HUES48 (cell line): Measurements from ENCODE around the gene RDX.
"Not testable (repeated sequence)": the region's sequence is repeated elsewhere in the genome, so short reads cannot be mapped to it uniquely, and the experiment has no call there.

Experiments used
- H3K27ac ChIP-seq: one replicate; pipeline ENCODE4 v1.7.0; 2013; ENCODE audit warnings: low read depth, low read length, inconsistent platforms
- H3K27me3 ChIP-seq: 2 replicates; pipeline ENCODE4 v1.6.1; 2013; ENCODE audit warnings: mild to moderate bottlenecking, low read length; ENCODE audit not compliant: control insufficient read depth, insufficient read depth
- H3K36me3 ChIP-seq: 2 replicates; pipeline ENCODE4 v1.6.1; 2013; ENCODE audit warnings: low read length; ENCODE audit not compliant: control insufficient read depth, insufficient read depth
- H3K4me1 ChIP-seq: 2 replicates; pipeline ENCODE4 v1.6.1; 2013; ENCODE audit warnings: mild to moderate bottlenecking, low read length; ENCODE audit not compliant: control insufficient read depth, insufficient read depth
- H3K4me3 ChIP-seq: 2 replicates; pipeline ENCODE4 v1.5.1; 2013; ENCODE audit warnings: mild to moderate bottlenecking, low read depth, low read length
- H3K9ac ChIP-seq: 2 replicates; pipeline ENCODE4 v1.6.1; 2013; ENCODE audit warnings: mild to moderate bottlenecking, low read depth, low read length, moderate library complexity
- H3K9me3 ChIP-seq: 2 replicates; pipeline ENCODE4 v1.6.1; 2013; ENCODE audit warnings: low read length; ENCODE audit not compliant: control insufficient read depth, insufficient read depth

The RDX gene

GRCh38 chr11:110199184-110199981 lies 97.0 kb downstream of the RDX start:
- no peaks in the 10 kb centered on the region for H3K27me3 ChIP-seq
- H3K36me3 ChIP-seq: no peaks in the 10 kb centered on the region
- no peak overlapping the region for H3K9ac ChIP-seq
- no peaks in the 10 kb centered on the region for H3K9me3 ChIP-seq
- H3K27ac ChIP-seq: peak overlapping the region; percentile 83
- H3K4me1 ChIP-seq: peaks cover 17% of the 10 kb centered on the region
- no peak overlapping the region; the same call in 1 of the 2 replicates for H3K4me3 ChIP-seq

- H3K4me1 ChIP-seq: peaks cover 17% of the 10 kb centered on the region
- no peaks in the 10 kb centered on the region for H3K36me3 ChIP-seq
- H3K27ac ChIP-seq: no peak overlapping the region
- H3K9ac ChIP-seq: no peak overlapping the region
- H3K27me3 ChIP-seq: no peaks in the 10 kb centered on the region
- no peaks in the 10 kb centered on the region for H3K9me3 ChIP-seq
- no peak overlapping the region for H3K4me3 ChIP-seq
These were observed 98.2 kb downstream of the RDX start for GRCh38 chr11:110198031-110198729.

- Histone ChIP-seq H3K4me1 (peaks cover 17% of the 10 kb centered on the region), H3K27me3 (no peaks in the 10 kb centered on the region), H3K27ac (no peak overlapping the region), H3K9me3 (no peaks in the 10 kb centered on the region), H3K36me3 (no peaks in the 10 kb centered on the region), H3K9ac (no peak overlapping the region), H3K4me3 (no peak overlapping the region)
These were observed 99.5 kb downstream of the RDX start for GRCh38 chr11:110196884-110197420.

- no peaks in the 10 kb centered on the region for H3K36me3 ChIP-seq
- no peak overlapping the region for H3K4me3 ChIP-seq
- H3K9ac ChIP-seq: no peak overlapping the region
- H3K27me3 ChIP-seq: no peaks in the 10 kb centered on the region
- no peak overlapping the region for H3K27ac ChIP-seq
- no peaks in the 10 kb centered on the region for H3K9me3 ChIP-seq
- H3K4me1 ChIP-seq: peaks cover 17% of the 10 kb centered on the region
These were observed 100.1 kb downstream of the RDX start for GRCh38 chr11:110196241-110196754.

GRCh38 chr11:110194211-110194766 lies 102.1 kb downstream of the RDX start:
- H3K4me3 ChIP-seq, H3K4me1 ChIP-seq, H3K27me3 ChIP-seq, H3K9me3 ChIP-seq, H3K36me3 ChIP-seq, H3K9ac ChIP-seq, H3K27ac ChIP-seq: not testable (repeated sequence)

GRCh38 chr11:110192604-110193282 lies 103.7 kb downstream of the RDX start:
- not testable (repeated sequence) for H3K36me3 ChIP-seq, H3K9ac ChIP-seq, H3K4me1 ChIP-seq, H3K27me3 ChIP-seq, H3K4me3 ChIP-seq, H3K9me3 ChIP-seq, H3K27ac ChIP-seq

GRCh38 chr11:110190885-110191284 lies 105.5 kb downstream of the RDX start:
- Histone ChIP-seq H3K27ac (no peak overlapping the region), H3K27me3 (no peaks in the 10 kb centered on the region), H3K9ac (no peak overlapping the region), H3K36me3 (no peaks in the 10 kb centered on the region), H3K4me1 (peaks cover 7% of the 10 kb centered on the region), H3K4me3 (no peak overlapping the region), H3K9me3 (no peaks in the 10 kb centered on the region)

GRCh38 chr11:110187731-110188130 lies 108.7 kb downstream of the RDX start:
- no peaks in the 10 kb centered on the region for H3K9me3 ChIP-seq
- H3K4me3 ChIP-seq: no peak overlapping the region
- H3K27ac ChIP-seq: no peak overlapping the region
- no peaks in the 10 kb centered on the region for H3K27me3 ChIP-seq
- H3K4me1 ChIP-seq: peaks cover 11% of the 10 kb centered on the region
- no peaks in the 10 kb centered on the region for H3K36me3 ChIP-seq
- no peak overlapping the region for H3K9ac ChIP-seq

GRCh38 chr11:110186867-110187266 lies 109.5 kb downstream of the RDX start:
- H3K9ac ChIP-seq: no peak overlapping the region
- H3K9me3 ChIP-seq: no peaks in the 10 kb centered on the region
- no peaks in the 10 kb centered on the region for H3K36me3 ChIP-seq
- no peak overlapping the region for H3K27ac ChIP-seq
- H3K4me3 ChIP-seq: no peak overlapping the region
- H3K4me1 ChIP-seq: peaks cover 11% of the 10 kb centered on the region
- H3K27me3 ChIP-seq: no peaks in the 10 kb centered on the region

GRCh38 chr11:110186456-110186855 lies 110.0 kb downstream of the RDX start:
- H3K27me3 ChIP-seq: no peaks in the 10 kb centered on the region
- no peaks in the 10 kb centered on the region for H3K36me3 ChIP-seq
- no peaks in the 10 kb centered on the region for H3K9me3 ChIP-seq
- no peak overlapping the region for H3K9ac ChIP-seq
- peaks cover 11% of the 10 kb centered on the region for H3K4me1 ChIP-seq
- no peak overlapping the region for H3K27ac ChIP-seq
- no peak overlapping the region for H3K4me3 ChIP-seq
